Measurements from ENCODE around the gene EMILIN1.
"Not testable (repeated sequence)": the region's sequence is repeated elsewhere in the genome, so short reads cannot be mapped to it uniquely, and the experiment has no call there.

EMILIN1 gene

DNA sequence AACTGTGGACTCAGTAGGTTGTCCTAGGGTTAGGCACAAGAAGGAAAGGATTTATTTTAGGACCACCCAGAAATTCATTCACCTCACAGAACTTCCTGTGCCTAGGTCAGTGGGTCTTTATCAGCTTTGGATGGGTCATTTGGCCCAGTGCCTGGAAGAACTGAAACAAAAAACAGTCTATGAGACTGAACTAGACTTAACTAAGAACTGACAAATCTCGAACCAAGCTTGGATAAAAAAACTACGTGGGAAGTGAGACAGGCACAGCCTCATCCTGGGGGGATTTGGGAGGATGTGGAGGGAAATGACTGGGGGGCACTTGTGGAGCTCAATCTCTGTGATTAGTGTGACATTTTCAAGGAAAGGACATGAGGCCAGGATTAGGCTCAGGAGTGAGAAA lies 4.6 kb upstream of the EMILIN1 start:
- DNase-seq (ENCODE audit: low read depth) = no peak
- H3K4me3 ChIP-seq (ENCODE audit: low read length) = no peak overlapping the region
- TF ChIP-seq, protein P1, sequence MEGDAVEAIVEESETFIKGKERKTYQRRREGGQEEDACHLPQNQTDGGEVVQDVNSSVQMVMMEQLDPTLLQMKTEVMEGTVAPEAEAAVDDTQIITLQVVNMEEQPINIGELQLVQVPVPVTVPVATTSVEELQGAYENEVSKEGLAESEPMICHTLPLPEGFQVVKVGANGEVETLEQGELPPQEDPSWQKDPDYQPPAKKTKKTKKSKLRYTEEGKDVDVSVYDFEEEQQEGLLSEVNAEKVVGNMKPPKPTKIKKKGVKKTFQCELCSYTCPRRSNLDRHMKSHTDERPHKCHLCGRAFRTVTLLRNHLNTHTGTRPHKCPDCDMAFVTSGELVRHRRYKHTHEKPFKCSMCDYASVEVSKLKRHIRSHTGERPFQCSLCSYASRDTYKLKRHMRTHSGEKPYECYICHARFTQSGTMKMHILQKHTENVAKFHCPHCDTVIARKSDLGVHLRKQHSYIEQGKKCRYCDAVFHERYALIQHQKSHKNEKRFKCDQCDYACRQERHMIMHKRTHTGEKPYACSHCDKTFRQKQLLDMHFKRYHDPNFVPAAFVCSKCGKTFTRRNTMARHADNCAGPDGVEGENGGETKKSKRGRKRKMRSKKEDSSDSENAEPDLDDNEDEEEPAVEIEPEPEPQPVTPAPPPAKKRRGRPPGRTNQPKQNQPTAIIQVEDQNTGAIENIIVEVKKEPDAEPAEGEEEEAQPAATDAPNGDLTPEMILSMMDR (conservative IDR thresholded peaks at IDR 0.05; ENCODE audit: low read length) = no peak

DNA sequence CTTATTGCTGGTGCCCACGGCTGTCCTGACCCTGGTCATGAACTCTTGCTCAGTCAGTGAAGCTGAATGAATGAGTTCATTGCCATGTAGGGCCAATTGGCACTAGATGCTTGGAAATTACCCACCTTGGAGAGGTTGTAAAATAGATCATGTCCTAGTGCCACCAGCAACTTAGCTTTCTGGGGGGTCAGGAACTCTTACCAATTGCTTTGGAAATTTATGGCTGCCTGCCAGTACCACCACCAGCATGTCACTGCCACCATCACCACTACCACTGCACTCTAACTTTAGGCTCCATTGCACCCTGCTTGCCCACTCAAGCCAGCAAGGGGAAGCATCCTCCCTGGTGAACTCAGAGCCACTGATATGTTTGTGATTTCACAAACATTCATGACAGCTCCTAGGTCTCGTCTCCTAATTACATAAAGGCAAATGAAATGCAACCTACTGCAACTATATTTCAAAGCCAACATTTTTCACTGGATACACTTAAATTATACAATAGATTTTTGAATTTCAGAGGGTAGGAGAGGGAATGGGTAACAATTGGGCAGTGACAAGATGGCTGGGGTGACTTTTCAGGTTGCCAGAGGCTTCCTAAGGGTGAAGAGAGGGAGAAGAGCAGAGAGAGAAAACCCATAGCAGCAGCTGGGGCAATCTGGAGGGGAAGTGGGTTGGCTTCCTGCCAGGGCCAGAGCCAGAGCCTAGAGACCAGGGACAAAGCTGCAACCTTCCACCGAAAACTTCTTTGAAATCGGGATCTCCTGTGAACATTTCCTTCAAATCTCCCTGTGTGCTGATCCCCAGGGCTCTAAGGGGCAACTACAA lies 3.5 kb upstream of the EMILIN1 start:
- TF ChIP-seq, protein P1 (conservative IDR thresholded peaks at IDR 0.05; ENCODE audit: low read length) = no peak
- no peak for DNase-seq (ENCODE audit: low read depth)
- H3K4me3 ChIP-seq (ENCODE audit: low read length) = no peak overlapping the region

DNA sequence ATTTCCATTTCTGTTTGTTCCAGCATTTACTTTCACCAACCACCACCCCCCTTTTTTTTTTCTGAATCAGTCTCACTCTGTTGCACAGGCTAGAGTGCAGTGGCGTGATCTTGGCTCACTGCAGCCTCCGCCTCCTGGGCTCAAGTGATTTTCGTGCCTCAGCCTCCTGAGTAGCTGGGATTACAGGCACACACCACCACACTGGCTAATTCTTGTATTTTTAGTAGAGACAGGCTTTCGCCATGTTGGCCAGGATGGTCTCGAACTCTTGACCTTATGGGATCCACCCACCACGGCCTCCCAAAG lies 2.9 kb upstream of the EMILIN1 start:
- DNase-seq (ENCODE audit: low read depth); H3K4me3 ChIP-seq (ENCODE audit: low read length): not testable (repeated sequence)

DNA sequence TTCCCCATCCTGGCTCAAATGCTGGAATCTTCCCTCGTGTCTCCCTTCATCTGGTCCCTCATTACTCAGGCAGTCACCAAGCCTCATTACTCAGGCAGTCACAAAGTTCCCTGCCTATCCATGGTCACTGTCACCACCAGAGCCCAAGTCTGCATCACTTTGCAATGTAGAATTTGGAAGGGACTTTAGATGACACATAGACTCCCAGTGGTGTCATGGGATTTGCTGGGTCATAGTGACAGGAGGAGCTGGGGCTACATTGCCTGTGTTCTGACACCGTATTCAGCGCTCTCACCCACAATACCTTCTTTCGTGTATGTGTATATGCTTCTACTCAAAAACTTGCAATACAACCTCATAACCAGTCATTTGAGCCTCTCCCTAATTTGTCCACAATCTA lies 2.1 kb upstream of the EMILIN1 start:
- no peak overlapping the region for H3K4me3 ChIP-seq (ENCODE audit: low read length)
- DNase-seq (ENCODE audit: low read depth) = no peak
- TF ChIP-seq, protein P1 (conservative IDR thresholded peaks at IDR 0.05; ENCODE audit: low read length) = no peak

DNA sequence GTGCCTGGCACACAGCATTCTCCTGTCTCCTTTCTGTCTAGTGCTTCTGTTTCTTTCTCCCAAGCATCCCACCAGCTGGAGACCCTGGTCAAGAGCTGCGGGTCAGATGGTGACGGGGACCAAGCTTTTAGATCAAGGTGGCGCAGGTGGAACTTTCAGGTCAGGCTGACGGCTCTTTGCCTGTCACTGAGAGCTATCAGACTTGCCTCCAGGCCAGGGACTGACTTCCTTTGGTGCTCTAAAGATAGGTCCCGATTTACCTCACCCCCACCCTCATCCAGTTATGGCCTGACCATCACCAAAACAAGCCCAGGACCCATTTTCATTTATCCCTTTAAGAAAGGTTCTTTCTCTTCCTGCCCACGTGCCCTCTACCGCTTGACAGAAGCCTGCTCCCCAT lies 1.2 kb upstream of the EMILIN1 start:
- H3K4me3 ChIP-seq (ENCODE audit: low read length) = no peak overlapping the region
- TF ChIP-seq, protein P1 (conservative IDR thresholded peaks at IDR 0.05; ENCODE audit: low read length) = no peak

DNA sequence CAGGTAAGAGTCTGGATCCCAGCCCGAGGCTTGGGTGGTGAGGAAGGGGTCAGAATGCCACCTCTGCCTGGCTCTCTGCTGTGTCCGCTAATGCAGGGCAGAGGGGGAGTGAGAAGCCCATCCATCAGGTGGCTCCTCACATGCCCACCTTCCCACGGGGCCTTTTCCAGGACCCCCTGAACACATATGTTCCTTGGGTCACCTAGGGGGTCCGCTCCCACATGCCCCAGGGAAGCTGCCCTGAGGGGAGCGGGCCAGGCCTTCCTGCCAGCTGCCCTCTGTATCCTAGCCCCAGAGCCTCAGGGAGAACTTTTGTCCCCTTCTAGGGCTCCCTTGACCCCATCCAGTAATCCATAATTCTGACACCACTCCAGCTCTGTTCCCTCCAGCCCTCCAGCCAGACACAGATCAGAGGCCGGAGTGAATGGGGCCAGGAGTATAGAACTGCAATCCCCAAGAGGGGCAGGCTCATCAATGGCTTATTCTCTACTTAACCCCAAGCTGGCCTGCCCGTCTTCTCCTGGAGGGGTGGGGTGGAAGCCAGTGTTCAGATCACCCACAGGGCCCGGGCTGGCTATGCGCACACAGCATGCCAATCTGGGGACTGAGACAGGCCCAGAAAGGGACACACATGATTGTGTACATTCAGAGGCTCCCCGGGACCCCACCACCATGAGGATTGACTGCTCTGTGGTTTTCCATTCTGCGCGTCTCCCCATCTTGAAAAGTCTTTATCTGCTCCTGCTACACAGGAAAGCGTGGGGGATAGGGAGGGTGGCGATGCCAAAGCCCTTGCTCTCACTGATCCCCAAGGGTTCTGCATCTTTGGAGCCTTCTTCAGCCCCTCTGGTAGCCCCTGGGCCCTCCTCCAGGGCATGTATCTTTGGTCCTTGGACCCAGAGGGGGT lies 1.1 kb downstream of the EMILIN1 start:
- H3K4me3 ChIP-seq (ENCODE audit: low read length) = peak overlapping the region; percentile 89
- TF ChIP-seq, protein P1 (conservative IDR thresholded peaks at IDR 0.05; ENCODE audit: low read length) = no peak
- DNase-seq (ENCODE audit: low read depth) = no peak

More for the DNA sequence above, 1.2 kb upstream of the EMILIN1 start:
- DNase-seq (ENCODE audit: low read depth) = no peak

DNA sequence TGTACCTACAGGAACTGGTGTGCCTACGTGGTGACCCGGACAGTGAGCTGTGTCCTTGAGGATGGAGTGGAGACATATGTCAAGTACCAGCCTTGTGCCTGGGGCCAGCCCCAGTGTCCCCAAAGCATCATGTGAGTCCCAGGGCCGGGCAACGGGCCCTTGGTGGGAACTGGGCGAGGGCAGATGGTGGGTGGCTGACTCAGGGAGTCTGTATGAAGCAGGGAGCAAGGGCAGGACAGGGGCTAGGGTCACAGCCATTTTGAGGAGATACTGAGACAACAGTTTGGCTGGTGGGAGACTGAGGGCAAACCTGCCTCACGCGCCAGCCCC lies 1.7 kb downstream of the EMILIN1 start:
- TF ChIP-seq, protein P1 (conservative IDR thresholded peaks at IDR 0.05; ENCODE audit: low read length) = no peak
- DNase-seq (ENCODE audit: low read depth) = no peak
- peak overlapping the region; percentile 89 for H3K4me3 ChIP-seq (ENCODE audit: low read length)
